Measurements from ENCODE around the gene TGFBI. TPM values are rescaled to one million over a fixed set of nuclear protein-coding genes. Genes with fewer than 3 reads are reported as not detected.

The TGFBI gene
- total RNA-seq, 4 donors from 2014 or later, result 19.6 to 55.9 (median 38.5) TPM

DNA sequence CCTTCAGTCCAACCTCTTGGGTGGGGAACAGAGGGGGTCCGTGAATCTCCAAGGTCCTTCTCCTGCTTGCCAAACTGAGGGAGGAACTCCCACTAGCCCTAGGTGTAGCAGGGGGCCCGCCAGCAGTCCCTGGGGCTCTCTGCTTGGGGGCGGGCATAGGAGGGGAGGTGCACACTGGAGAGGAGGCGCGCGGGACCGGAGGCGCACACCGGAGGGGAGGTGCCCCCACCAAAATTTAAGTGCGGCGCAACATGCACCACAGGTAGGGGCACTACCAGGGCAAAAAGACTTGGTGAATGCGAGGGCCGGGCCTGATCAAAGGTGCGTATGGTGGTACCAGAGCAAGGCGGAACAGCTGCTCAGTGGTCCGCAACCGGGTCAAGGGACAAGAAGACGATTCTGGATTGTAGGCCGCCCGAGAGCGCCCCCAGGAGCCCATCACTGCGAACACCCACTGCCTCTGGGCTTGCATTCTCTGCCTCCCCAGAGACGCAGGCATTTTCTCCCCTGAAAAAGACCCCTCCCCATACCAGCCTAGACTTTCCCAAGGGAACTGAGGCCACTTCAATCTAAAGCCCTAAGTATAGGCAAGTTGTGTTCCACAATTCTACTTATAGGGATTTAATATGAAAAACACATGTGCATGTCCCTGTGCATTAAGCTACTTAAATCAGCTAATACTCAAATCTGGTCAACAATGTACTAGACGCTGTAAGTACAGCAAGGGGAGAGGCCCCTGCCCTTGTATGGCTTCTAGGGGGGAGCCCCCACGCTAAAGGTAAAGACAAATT lies 50.6 kb downstream of the TGFBI start:
- H3K9me3 ChIP-seq, result no peaks in the 10 kb centered on the region
- no peaks in the 10 kb centered on the region for H3K4me1 ChIP-seq
- TF ChIP-seq, protein P1, sequence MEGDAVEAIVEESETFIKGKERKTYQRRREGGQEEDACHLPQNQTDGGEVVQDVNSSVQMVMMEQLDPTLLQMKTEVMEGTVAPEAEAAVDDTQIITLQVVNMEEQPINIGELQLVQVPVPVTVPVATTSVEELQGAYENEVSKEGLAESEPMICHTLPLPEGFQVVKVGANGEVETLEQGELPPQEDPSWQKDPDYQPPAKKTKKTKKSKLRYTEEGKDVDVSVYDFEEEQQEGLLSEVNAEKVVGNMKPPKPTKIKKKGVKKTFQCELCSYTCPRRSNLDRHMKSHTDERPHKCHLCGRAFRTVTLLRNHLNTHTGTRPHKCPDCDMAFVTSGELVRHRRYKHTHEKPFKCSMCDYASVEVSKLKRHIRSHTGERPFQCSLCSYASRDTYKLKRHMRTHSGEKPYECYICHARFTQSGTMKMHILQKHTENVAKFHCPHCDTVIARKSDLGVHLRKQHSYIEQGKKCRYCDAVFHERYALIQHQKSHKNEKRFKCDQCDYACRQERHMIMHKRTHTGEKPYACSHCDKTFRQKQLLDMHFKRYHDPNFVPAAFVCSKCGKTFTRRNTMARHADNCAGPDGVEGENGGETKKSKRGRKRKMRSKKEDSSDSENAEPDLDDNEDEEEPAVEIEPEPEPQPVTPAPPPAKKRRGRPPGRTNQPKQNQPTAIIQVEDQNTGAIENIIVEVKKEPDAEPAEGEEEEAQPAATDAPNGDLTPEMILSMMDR (IDR thresholded peaks at IDR 0.05), result no peak
- TF ChIP-seq POLR2A (IDR thresholded peaks at IDR 0.05), result no peak
- WGBS, 2 donors, result 67% methylated on average over 23 to 25 of the region's 25 CpGs
- no peaks in the 10 kb centered on the region for H3K27me3 ChIP-seq
- H3K36me3 ChIP-seq, result no peaks in the 10 kb centered on the region
- intact Hi-C loops (cut with DNase I), result loop anchor here (10.0 kb wide), 1 partner anchor 135 kb away; no protein-coding TSS in a partner anchor
- no peak overlapping the region for H3K27ac ChIP-seq
- no peak overlapping the region for H3K4me3 ChIP-seq (replicated peaks in 1 of 3)
- no peak for DNase-seq

DNA sequence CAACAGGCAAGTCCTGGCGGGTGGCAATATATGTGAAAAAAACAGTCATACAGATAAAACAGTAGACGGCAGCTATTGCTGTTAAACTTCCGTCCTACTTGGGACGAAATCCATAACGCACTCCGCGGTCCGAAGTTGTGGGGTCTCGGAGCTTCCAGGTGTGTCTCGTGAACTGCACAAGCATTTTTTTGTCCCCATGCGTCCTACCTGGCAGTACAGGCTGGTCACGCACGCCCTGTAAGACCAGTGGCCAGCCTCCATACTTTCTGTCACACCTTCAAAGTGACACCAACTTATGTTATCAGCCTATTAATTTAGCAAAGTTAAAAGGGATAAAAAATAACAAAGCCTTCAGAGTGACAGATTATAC lies 51.3 kb downstream of the TGFBI start:
- Histone ChIP-seq H3K36me3 (no peaks in the 10 kb centered on the region), H3K27ac (peak overlapping the region in 1 of 3 donors; percentile 82), H3K4me3 (replicated peaks in 1 of 3) (peak overlapping the region in 1 of 3 donors; percentile 12), H3K9me3 (no peaks in the 10 kb centered on the region), H3K27me3 (no peaks in the 10 kb centered on the region), H3K4me1 (no peaks in the 10 kb centered on the region)
- TF ChIP-seq, protein P1 (IDR thresholded peaks at IDR 0.05), result no peak
- no peak for TF ChIP-seq POLR2A (IDR thresholded peaks at IDR 0.05)
- intact Hi-C loops (cut with DNase I), result loop anchor here (10.0 kb wide), 1 partner anchor 95 kb away; no protein-coding TSS in a partner anchor
- WGBS, 2 donors, result 50 to 57% methylated on average over 13 of the region's 13 CpGs
- DNase-seq, result no peak

DNA sequence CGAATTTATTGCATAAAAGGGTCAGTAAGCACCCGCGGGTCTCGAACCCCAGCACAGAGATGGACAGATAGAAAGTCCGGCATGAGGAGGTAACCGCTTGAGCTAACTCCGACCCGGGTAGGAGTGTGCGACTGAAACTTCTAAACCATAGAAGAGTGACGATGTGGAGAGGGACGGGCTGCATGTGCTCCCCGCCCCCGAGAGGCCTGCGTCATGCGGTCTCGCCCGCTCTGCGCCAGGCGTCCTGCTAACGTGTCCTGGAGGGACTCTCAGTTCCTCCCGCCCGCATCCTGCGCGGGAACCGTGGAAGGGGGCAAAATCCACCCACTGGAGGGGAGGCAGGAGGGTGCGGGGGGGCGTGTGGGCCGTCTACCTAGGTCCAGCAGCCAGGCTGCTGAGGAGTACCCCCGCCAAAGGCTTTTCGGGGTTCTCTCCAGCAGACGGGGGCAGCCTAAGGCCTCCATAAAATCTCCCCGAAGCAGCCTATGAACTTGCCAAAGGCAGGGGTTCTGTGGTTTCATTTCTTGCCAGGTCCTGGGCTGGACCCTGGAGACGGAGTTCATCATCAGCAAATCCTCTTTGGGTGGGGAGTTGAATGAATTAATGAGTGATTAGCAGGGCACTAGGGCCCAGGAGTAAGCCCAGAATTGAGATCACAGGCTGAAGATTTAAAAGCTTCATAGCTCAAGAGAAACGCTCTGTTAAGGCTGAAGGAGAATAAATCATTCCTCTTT lies 51.9 kb downstream of the TGFBI start:
- TF ChIP-seq POLR2A (IDR thresholded peaks at IDR 0.05), result peak in 1 of 2 donors; percentile 45
- TF ChIP-seq, protein P1 (IDR thresholded peaks at IDR 0.05), result no peak
- Histone ChIP-seq H3K4me3 (replicated peaks in 1 of 3) (peak overlapping the region in 1 of 3 donors; percentile 12), H3K27ac (peak overlapping the region in 2 of 3 donors; percentile 47 to 82), H3K27me3 (no peaks in the 10 kb centered on the region), H3K36me3 (no peaks in the 10 kb centered on the region), H3K9me3 (no peaks in the 10 kb centered on the region), H3K4me1 (no peaks in the 10 kb centered on the region)
- 46 to 52% methylated on average over 21 to 28 of the region's 34 CpGs for WGBS, 2 donors
- DNase-seq, result peak; percentile 80 to 83
- intact Hi-C loops (cut with DNase I), result loop anchor here (10.0 kb wide), 1 partner anchor 94 kb away; no protein-coding TSS in a partner anchor

DNA sequence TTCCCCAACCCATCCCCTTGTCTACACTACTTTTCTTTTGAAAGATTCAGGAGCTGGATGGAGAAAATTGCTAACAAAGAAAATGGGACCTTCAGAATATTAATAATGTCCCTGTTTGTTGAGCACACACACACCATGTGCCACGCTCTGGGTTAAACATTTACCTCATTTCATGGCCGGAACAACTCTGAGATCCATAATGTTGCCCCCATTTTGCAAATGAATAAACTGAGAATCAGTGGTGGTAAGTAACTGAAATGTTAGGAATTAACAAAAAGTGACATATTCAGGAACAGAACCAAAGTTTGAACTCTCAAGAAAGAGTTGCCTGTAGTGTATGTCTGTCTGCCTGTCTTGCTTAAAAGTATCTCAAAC lies 52.4 kb downstream of the TGFBI start:
- no peak for DNase-seq
- peak overlapping the region in 1 of 3 donors; percentile 82 for H3K27ac ChIP-seq
- TF ChIP-seq, protein P1 (IDR thresholded peaks at IDR 0.05), result no peak
- TF ChIP-seq POLR2A (IDR thresholded peaks at IDR 0.05), result no peak
- no peaks in the 10 kb centered on the region for H3K9me3 ChIP-seq
- no peaks in the 10 kb centered on the region for H3K4me1 ChIP-seq
- no peak overlapping the region for H3K4me3 ChIP-seq (replicated peaks in 1 of 3)
- 90 to 94% methylated on average over 2 of the region's 2 CpGs for WGBS, 2 donors
- no peaks in the 10 kb centered on the region for H3K27me3 ChIP-seq
- no peaks in the 10 kb centered on the region for H3K36me3 ChIP-seq
- intact Hi-C loops (cut with DNase I), result loop anchor here (10.0 kb wide), 1 partner anchor 94 kb away; no protein-coding TSS in a partner anchor

Measured in thyroid gland (tissue), 4 donors.